Measurements from ENCODE around the gene ZC3H13.

GRCh38 chr13:46100191-46100815, 47.8 kb upstream of the ZC3H13 start:
- TF ChIP-seq CTCF (conservative IDR thresholded peaks at IDR 0.05 in 1 of 2, IDR thresholded peaks at IDR 0.05 in 1 of 2; ENCODE audit: extremely low read depth in 1 of 2, insufficient read depth in 1 of 2, low read depth in 1 of 2, low read length in 2 of 2) (no peak), EZH2 (IDR thresholded peaks at IDR 0.05; ENCODE audit: borderline replicate concordance, low read length) (no peak)
